GM23338 (cell line): ENCODE measurements around the gene GLTP. TPM values are rescaled to one million over a fixed set of nuclear protein-coding genes. Genes with fewer than 3 reads are reported as not detected.

Source experiments
- ATAC-seq: fragments of 200-7000 bp; cut with Tn5 transposase; 3 replicates; pipeline ENCODE4 v1.9.1; 2020
- DNase-seq: peaks from one replicate; pipeline ENCODE4 v3.0.0-alpha.2; 2015; ENCODE audit warnings: low spot score
- H2AFZ ChIP-seq: fragments of 200-600 bp; sonication (generic); 2 replicates; pipeline ENCODE4 v1.8.0; 2016; ENCODE audit warnings: antibody characterized with exemption, mild to moderate bottlenecking, moderate library complexity
- H3F3A ChIP-seq: fragments of 200-600 bp; sonication (generic); replicated peaks from 2 replicates; pipeline ENCODE4 v1.8.0; 2017; ENCODE audit warnings: antibody characterized with exemption, mixed run types, low read depth
- H3K27ac ChIP-seq: fragments of 200-600 bp; sonication (generic); 2 replicates; pipeline ENCODE4 v1.6.1; 2016; ENCODE audit warnings: low read depth
- H3K27me3 ChIP-seq: fragments of 200-600 bp; sonication (generic); 2 replicates; pipeline ENCODE4 v1.8.0; 2016; ENCODE audit warnings: mild to moderate bottlenecking, mixed run types, moderate library complexity; ENCODE audit not compliant: insufficient read depth
- H3K36me3 ChIP-seq: fragments of 200-600 bp; sonication (generic); 2 replicates; pipeline ENCODE4 v1.8.0; 2016; ENCODE audit warnings: mild to moderate bottlenecking; ENCODE audit not compliant: insufficient read depth
- H3K4me1 ChIP-seq: fragments of 200-600 bp; sonication (generic); 2 replicates; pipeline ENCODE4 v1.8.0; 2016; ENCODE audit warnings: mild to moderate bottlenecking, moderate library complexity; ENCODE audit not compliant: insufficient read depth
- H3K4me2 ChIP-seq: fragments of 200-600 bp; sonication (generic); 2 replicates; pipeline ENCODE4 v1.7.1; 2017; ENCODE audit warnings: mixed run types
- H3K4me3 ChIP-seq: fragments of 200-600 bp; sonication (generic); 2 replicates; pipeline ENCODE4 v1.6.1; 2016; ENCODE audit warnings: mixed run types
- H3K79me2 ChIP-seq: fragments of 200-600 bp; sonication (generic); replicated peaks from 2 replicates; pipeline ENCODE4 v1.8.0; 2017; ENCODE audit warnings: mild to moderate bottlenecking; ENCODE audit not compliant: insufficient read depth
- H3K9me2 ChIP-seq: fragments of 200-600 bp; sonication (generic); 2 replicates; pipeline ENCODE4 v1.8.0; 2017; ENCODE audit not compliant: insufficient read depth
- H4K20me1 ChIP-seq: fragments of 200-600 bp; sonication (generic); replicated peaks from 2 replicates; pipeline ENCODE4 v1.8.0; 2017; ENCODE audit warnings: mild to moderate bottlenecking; ENCODE audit not compliant: insufficient read depth
- H3K27ac Mint-ChIP-seq: 2 replicates; pipeline ENCODE4 v1.8.0; 2020; ENCODE audit warnings: inconsistent platforms, mild to moderate bottlenecking, moderate library complexity, mixed read lengths
- H3K27me3 Mint-ChIP-seq: 3 replicates; pipeline ENCODE4 v1.8.0; 2022; ENCODE audit warnings: low read depth, mild to moderate bottlenecking, moderate library complexity, mixed read lengths, inconsistent platforms; ENCODE audit not compliant: insufficient read depth, poor library complexity
- H3K36me3 Mint-ChIP-seq: 3 replicates; pipeline ENCODE4 v1.8.0; 2021; ENCODE audit warnings: low read depth, mild to moderate bottlenecking, inconsistent platforms, moderate library complexity, mixed read lengths
- H3K4me1 Mint-ChIP-seq: 3 replicates; pipeline ENCODE4 v1.8.0; 2020; ENCODE audit warnings: mild to moderate bottlenecking, inconsistent platforms, mixed read lengths
- H3K4me3 Mint-ChIP-seq: 3 replicates; pipeline ENCODE4 v1.8.0; 2021; ENCODE audit warnings: moderate library complexity, mild to moderate bottlenecking, inconsistent platforms, mixed read lengths
- H3K9me3 Mint-ChIP-seq: 3 replicates; pipeline ENCODE4 v1.8.0; 2020; ENCODE audit warnings: moderate library complexity, mild to moderate bottlenecking, inconsistent platforms, mixed read lengths
- CREB1 ChIP-seq: fragments of 250-450 bp; sonication (Bioruptor Pico); IDR thresholded peaks from 2 replicates; pipeline ENCODE4 v1.5.0; 2020; ENCODE audit warnings: low read depth, mild to moderate bottlenecking, moderate library complexity
- EZH2phosphoT487 ChIP-seq: fragments of 200-600 bp; sonication (generic); IDR thresholded peaks from one replicate; pipeline ENCODE4 v1.8.1; 2018; ENCODE audit warnings: antibody characterized with exemption; ENCODE audit not compliant: unreplicated experiment
- NANOG ChIP-seq: IDR thresholded peaks from 2 replicates; pipeline ENCODE4 v1.6.1; 2016; ENCODE audit warnings: antibody characterized with exemption, borderline replicate concordance
- STAT1 ChIP-seq: IDR thresholded peaks from one replicate; pipeline ENCODE4 v1.6.1; 2016; ENCODE audit warnings: antibody characterized with exemption; ENCODE audit not compliant: unreplicated experiment
- ZNF114 ChIP-seq: fragments of 250-450 bp; sonication (Bioruptor Pico); IDR thresholded peaks from 2 replicates; pipeline ENCODE4 v1.5.0; 2020; ENCODE audit warnings: mild to moderate bottlenecking, moderate library complexity
- polyA plus RNA-seq: library from polyadenylated mRNA; unstranded; fragments of >200 nt; fragmentation: Nextera tagmentation; extraction: Ambion mirVana; gene quantifications from 2 replicates; pipeline ENCODE4 v1.2.1, GENCODE V29; 2016
- total RNA-seq: library from RNA; depleted of rRNA; stranded (reverse); fragments of >200 nt; shearing (Covaris generic); gene quantifications from 2 replicates; pipeline ENCODE4 v1.2.3, GENCODE V29; 2014
- TF ChIP-seq, protein P1 (sequence below): fragments of 250-450 bp; sonication (Bioruptor Pico); IDR thresholded peaks from 2 replicates; pipeline ENCODE4 v1.5.0; 2020; ENCODE audit warnings: mild to moderate bottlenecking, moderate library complexity
- TF ChIP-seq, protein P2 (sequence below): IDR thresholded peaks from 2 replicates; pipeline ENCODE4 v1.6.1; 2016; ENCODE audit warnings: antibody characterized with exemption
- TF ChIP-seq, protein P3 (sequence below): IDR thresholded peaks from one replicate; pipeline ENCODE4 v1.6.1; 2018; ENCODE audit warnings: antibody characterized with exemption; ENCODE audit not compliant: unreplicated experiment

Gene GLTP
- total and polyA plus RNA-seq, 2 experiments from 2014 or later = 26.5 to 30.2 TPM

DNA sequence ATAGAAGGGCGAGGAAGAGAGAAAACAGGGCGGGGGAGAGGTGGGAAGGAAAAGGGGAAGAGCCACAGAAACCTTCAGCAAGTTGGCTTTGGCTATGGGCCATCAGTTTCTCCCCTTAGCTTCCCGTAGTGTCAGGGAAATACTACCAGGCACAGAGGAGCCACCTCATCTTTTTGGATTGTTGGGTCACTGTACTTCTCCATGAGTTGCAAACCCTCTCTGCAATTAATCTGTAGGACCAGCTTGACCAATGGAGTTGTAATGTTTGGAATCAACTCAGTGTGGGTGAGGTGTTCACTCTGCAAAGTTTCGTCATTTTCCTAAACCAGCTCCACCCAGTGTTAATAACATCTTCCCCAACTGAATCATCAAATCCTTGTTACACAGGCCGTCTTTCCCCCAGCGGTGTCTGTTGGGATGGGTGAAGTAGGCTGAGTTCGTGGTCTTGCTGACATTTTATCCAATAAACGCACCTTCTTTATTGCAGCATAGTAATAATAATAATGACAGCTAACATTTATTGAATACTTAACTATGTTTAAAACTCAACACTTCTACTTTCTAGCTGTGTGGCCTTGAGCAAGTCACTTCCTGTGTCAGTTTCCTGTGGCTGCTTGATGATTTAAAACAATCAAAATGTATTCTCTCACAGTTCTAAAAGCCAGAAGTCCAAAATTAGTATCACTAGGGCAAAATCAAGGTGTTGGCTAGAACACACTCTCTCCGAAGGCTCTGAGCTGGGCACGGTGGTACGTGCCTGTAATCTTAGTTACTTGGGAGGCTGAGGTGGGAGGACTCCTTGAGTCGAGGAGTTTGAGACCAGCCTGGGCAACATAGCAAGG is 8.1 kb upstream of the GLTP start (continued):
- TF ChIP-seq, protein P1, sequence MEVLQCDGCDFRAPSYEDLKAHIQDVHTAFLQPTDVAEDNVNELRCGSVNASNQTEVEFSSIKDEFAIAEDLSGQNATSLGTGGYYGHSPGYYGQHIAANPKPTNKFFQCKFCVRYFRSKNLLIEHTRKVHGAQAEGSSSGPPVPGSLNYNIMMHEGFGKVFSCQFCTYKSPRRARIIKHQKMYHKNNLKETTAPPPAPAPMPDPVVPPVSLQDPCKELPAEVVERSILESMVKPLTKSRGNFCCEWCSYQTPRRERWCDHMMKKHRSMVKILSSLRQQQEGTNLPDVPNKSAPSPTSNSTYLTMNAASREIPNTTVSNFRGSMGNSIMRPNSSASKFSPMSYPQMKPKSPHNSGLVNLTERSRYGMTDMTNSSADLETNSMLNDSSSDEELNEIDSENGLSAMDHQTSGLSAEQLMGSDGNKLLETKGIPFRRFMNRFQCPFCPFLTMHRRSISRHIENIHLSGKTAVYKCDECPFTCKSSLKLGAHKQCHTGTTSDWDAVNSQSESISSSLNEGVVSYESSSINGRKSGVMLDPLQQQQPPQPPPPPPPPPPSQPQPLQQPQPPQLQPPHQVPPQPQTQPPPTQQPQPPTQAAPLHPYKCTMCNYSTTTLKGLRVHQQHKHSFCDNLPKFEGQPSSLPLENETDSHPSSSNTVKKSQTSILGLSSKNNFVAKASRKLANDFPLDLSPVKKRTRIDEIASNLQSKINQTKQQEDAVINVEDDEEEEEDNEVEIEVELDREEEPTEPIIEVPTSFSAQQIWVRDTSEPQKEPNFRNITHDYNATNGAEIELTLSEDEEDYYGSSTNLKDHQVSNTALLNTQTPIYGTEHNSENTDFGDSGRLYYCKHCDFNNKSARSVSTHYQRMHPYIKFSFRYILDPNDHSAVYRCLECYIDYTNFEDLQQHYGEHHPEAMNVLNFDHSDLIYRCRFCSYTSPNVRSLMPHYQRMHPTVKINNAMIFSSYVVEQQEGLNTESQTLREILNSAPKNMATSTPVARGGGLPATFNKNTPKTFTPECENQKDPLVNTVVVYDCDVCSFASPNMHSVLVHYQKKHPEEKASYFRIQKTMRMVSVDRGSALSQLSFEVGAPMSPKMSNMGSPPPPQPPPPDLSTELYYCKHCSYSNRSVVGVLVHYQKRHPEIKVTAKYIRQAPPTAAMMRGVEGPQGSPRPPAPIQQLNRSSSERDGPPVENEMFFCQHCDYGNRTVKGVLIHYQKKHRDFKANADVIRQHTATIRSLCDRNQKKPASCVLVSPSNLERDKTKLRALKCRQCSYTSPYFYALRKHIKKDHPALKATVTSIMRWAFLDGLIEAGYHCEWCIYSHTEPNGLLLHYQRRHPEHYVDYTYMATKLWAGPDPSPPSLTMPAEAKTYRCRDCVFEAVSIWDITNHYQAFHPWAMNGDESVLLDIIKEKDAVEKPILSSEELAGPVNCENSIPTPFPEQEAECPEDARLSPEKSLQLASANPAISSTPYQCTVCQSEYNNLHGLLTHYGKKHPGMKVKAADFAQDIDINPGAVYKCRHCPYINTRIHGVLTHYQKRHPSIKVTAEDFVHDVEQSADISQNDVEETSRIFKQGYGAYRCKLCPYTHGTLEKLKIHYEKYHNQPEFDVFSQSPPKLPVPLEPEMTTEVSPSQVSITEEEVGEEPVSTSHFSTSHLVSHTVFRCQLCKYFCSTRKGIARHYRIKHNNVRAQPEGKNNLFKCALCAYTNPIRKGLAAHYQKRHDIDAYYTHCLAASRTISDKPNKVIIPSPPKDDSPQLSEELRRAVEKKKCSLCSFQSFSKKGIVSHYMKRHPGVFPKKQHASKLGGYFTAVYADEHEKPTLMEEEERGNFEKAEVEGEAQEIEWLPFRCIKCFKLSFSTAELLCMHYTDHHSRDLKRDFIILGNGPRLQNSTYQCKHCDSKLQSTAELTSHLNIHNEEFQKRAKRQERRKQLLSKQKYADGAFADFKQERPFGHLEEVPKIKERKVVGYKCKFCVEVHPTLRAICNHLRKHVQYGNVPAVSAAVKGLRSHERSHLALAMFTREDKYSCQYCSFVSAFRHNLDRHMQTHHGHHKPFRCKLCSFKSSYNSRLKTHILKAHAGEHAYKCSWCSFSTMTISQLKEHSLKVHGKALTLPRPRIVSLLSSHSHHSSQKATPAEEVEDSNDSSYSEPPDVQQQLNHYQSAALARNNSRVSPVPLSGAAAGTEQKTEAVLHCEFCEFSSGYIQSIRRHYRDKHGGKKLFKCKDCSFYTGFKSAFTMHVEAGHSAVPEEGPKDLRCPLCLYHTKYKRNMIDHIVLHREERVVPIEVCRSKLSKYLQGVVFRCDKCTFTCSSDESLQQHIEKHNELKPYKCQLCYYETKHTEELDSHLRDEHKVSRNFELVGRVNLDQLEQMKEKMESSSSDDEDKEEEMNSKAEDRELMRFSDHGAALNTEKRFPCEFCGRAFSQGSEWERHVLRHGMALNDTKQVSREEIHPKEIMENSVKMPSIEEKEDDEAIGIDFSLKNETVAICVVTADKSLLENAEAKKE (CRISPR knock-in tag) = no peak

DNA sequence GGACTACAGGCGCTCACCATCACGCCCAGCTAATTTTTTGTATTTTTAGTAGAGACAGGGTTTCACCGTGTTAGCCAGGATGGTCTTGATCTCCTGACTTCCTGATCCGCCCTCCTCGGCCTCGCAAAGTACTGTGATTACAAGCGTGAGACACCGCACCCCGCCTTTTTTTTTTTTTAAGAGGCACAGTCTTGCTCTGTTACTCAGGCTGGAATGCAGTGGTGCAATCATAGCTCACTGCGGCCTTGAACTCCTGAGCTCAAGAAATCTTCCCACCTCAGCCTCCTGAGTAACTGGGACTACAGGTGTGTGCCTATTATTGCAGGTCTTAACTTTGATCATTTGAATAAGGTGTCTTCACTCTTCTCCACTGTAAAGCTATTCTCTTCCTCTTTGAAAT is 5.3 kb upstream of the GLTP start:
- Mint-ChIP-seq H3K27me3 (peaks cover 8% of the 10 kb centered on the region), H3K4me3 (no peak overlapping the region), H3K36me3 (no peaks in the 10 kb centered on the region; the same call in 2 of the 3 replicates), H3K9me3 (no peaks in the 10 kb centered on the region), H3K27ac (no peak overlapping the region), H3K4me1 (peaks cover 28% of the 10 kb centered on the region)
- Histone ChIP-seq H3K27me3 (peaks cover 13% of the 10 kb centered on the region; the same call in 1 of the 2 replicates), H2AFZ (no peak overlapping the region), H4K20me1 (no peaks in the 10 kb centered on the region), H3K4me3 (no peak overlapping the region), H3F3A (peaks cover 3% of the 10 kb centered on the region; the same call in 1 of the 2 replicates), H3K4me2 (no peak overlapping the region), H3K9me2 (no peaks in the 10 kb centered on the region), H3K79me2 (no peaks in the 10 kb centered on the region), H3K36me3 (no peaks in the 10 kb centered on the region), H3K4me1 (peaks cover 16% of the 10 kb centered on the region), H3K27ac (no peak overlapping the region)
- DNase-seq (no peak), ATAC-seq (no peak)
- TF ChIP-seq ZNF114 (no peak), EZH2phosphoT487 (no peak), NANOG (no peak), CREB1 (no peak), STAT1 (no peak)
- TF ChIP-seq, protein P2, sequence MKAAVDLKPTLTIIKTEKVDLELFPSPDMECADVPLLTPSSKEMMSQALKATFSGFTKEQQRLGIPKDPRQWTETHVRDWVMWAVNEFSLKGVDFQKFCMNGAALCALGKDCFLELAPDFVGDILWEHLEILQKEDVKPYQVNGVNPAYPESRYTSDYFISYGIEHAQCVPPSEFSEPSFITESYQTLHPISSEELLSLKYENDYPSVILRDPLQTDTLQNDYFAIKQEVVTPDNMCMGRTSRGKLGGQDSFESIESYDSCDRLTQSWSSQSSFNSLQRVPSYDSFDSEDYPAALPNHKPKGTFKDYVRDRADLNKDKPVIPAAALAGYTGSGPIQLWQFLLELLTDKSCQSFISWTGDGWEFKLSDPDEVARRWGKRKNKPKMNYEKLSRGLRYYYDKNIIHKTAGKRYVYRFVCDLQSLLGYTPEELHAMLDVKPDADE = no peak
- TF ChIP-seq, protein P3, sequence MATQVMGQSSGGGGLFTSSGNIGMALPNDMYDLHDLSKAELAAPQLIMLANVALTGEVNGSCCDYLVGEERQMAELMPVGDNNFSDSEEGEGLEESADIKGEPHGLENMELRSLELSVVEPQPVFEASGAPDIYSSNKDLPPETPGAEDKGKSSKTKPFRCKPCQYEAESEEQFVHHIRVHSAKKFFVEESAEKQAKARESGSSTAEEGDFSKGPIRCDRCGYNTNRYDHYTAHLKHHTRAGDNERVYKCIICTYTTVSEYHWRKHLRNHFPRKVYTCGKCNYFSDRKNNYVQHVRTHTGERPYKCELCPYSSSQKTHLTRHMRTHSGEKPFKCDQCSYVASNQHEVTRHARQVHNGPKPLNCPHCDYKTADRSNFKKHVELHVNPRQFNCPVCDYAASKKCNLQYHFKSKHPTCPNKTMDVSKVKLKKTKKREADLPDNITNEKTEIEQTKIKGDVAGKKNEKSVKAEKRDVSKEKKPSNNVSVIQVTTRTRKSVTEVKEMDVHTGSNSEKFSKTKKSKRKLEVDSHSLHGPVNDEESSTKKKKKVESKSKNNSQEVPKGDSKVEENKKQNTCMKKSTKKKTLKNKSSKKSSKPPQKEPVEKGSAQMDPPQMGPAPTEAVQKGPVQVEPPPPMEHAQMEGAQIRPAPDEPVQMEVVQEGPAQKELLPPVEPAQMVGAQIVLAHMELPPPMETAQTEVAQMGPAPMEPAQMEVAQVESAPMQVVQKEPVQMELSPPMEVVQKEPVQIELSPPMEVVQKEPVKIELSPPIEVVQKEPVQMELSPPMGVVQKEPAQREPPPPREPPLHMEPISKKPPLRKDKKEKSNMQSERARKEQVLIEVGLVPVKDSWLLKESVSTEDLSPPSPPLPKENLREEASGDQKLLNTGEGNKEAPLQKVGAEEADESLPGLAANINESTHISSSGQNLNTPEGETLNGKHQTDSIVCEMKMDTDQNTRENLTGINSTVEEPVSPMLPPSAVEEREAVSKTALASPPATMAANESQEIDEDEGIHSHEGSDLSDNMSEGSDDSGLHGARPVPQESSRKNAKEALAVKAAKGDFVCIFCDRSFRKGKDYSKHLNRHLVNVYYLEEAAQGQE = no peak
